8988T (cell line): ENCODE results near the gene RAC2.

Source experiments
- DNase-seq: peaks from one replicate; pipeline ENCODE4 v3.0.0; 2011

The RAC2 gene

DNA sequence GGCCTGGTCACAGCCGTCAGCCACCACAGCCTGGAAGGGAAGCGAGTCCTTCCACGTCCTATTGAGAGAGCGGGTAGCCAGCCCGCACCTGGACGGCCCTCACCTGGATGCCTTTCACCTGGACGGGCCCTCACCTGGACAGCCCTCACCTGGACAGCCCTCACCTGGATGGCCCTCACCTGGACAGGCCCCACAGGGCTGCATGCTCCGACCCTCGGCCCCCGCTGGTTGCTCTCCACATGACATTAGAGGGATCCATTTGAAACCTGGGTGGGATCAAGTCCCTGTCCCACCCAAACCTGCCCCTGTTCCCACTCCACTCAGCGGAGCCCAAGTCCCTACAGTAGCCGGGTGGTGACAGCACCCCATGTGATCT is 59.7 kb downstream of the RAC2 start:
- DNase-seq: no peak

GRCh38 chr22:37183432-37184379 is 60.4 kb downstream of the RAC2 start:
- DNase-seq: no peak

DNA sequence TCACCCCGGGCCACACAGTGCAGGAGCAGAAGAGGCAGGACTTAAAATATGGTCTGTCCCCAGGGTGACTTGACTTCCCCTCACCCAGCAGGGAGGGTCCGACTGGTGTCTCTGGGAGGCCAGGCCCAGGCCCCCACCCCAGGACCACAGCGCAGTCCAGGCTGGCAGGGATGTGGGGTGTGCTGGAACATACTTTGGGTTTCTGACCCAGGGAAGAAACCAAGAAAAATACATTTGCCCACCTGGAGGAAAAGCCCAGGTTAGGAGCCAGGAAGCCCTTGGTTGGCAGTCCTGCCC is 61.2 kb downstream of the RAC2 start:
- no peak for DNase-seq

DNA sequence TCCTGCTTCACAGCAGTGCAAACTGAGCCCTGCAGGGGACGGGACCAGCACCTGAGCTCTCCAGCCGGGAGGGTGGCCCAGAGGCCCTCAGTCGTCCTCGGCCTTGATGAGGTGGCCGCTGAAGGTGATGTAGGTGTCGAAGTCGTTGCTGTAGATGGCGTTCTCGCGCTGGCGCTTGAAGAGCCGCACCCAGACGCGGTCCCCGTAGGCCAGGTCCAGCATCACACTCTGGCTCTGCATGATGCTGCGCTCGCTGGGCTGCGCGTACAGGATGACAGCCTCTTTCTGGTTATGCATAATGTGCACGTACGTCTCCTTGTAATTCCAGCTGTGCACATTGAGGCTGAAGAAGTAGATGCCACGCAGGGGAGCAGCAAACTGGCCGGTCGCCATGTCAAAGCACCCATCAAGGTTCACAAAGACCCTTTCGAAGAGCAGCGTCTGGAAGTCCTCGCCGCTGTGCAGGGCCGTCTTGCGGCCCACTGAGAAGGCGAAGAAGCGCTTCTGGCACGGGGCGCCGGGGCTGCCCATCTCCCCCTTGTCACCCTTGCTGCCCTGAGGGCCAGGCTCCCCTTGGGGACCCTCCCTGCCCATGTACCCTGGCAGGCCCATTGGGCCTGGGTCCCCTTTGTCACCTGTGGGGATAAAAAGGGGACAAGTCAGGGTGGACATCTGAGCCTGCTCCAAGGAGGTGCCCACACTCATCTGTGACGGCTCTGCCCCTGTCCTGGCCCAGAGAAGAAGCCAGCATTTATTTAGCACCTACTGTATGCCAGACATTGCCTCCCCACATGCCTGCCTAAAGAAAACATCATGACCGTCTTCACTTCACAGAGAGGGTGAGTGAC is 61.7 kb downstream of the RAC2 start:
- no peak for DNase-seq

DNA sequence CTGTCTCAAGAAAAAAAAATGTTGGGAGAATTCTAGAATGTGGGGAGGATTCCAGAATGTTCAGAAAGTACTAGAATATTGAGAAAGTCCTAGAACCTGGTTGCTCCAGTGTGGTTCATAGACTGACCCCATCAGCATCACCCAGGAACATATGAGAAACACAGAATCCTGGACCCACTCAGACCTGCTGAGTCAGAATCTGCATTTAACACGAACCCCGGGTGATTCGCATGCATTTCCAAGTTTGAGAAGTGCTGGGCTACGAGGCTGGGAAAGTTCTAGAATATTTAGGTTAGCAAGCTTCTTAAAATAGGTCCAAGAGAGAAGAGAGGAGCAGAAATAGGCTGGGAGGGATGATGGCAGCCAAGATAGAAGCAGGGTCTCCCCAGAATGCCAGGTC is 62.4 kb downstream of the RAC2 start:
- DNase-seq: no peak

GRCh38 chr22:37180531-37181231 is 63.4 kb downstream of the RAC2 start:
- no peak for DNase-seq

DNA sequence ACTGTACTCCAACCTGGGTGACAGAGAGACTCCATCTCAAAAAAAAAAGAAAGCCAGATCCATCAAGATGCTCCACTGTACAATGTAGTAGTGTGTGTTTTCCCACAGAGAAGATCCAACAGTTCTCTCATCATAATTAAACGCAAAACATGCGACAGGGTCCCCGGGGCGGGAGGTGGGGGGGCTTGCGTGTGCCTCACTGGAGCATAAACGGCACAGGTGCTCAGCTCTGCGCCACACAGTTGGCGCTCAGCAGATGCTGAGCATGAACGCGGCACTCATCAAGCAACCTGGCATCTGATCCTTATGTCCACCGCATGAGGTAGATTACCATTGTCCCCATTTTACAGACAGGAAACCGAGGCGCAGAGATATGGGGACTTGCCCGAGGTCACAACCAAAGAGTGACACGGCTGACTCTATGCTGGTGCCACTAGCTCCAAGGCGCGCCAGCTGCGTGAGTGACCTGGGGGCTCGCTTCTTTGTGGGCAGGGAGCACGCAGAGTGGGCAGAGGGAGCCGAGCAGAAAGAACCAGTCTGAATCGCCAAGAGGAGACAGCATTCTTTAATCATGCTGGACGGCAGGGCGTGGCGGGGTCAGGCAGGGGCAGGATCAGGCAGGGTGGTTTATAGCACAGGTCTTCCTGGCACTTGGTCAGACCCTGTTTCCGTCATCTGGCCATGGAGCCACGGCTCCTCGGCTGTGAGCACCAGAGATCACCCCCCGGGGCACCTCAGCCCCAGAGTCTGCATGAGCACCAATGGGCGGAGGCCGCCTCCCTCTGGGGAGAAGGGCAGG is 64.2 kb downstream of the RAC2 start:
- DNase-seq: no peak

DNA sequence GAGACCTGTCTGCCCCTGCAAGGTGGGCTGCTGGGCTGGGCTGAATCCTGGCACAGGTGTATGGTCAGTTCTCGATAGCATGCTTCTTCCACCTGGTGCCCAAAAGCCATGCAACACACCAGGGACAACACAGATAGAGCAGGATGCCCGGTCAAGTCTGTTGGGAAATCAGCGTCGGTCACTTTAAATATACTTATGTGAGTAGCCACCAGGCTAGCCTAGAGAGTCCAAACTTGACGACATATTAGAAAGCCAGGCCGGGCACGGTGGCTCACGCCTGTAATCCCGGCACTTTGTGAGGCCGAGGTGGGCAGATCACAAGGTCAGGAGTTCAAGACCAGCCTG is 65.0 kb downstream of the RAC2 start:
- no peak for DNase-seq

GRCh38 chr22:37178350-37179125 is 65.5 kb downstream of the RAC2 start:
- DNase-seq: no peak

DNA sequence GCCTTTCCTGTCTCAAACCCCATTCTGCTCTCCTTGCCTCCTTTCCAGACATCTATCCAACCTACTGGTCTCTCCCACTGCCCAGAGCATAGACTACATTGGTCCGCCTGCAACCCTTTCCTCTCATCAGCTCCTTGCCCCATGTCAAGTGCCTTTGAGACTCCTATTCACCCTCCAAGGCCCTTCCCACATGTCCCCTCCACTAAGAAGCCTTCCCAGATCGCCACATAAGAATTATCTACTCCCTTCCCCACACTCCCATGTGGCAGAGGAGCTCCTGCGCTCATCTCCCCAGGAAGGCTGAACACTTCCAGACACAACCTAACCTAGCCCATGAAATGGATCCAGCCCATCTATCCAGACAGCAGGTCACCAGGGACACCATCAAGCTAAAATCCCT is 66.3 kb downstream of the RAC2 start:
- no peak for DNase-seq

DNA sequence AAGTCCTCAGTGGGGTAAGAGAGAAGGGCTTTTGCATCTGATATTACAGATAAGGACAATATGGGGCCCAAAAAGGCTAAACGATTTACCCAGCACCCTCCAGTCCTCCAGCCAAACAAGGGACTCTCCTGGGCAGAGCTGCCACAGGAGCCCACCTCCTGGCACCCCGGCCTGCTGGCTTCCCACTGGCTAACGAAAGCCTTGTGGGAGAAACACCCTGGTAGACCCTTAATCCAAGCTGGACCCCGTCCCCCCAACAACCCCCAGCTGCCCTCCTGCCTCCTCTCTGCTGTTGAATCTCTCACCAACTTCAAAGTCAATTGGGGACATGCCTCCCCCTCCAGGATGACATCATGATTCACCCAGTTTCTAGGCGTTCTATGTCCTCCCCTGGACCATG is 66.8 kb downstream of the RAC2 start:
- no peak for DNase-seq

- DNase-seq: no peak
Measured at GRCh38 chr22:37176464-37177061, 67.5 kb downstream of the RAC2 start.

DNA sequence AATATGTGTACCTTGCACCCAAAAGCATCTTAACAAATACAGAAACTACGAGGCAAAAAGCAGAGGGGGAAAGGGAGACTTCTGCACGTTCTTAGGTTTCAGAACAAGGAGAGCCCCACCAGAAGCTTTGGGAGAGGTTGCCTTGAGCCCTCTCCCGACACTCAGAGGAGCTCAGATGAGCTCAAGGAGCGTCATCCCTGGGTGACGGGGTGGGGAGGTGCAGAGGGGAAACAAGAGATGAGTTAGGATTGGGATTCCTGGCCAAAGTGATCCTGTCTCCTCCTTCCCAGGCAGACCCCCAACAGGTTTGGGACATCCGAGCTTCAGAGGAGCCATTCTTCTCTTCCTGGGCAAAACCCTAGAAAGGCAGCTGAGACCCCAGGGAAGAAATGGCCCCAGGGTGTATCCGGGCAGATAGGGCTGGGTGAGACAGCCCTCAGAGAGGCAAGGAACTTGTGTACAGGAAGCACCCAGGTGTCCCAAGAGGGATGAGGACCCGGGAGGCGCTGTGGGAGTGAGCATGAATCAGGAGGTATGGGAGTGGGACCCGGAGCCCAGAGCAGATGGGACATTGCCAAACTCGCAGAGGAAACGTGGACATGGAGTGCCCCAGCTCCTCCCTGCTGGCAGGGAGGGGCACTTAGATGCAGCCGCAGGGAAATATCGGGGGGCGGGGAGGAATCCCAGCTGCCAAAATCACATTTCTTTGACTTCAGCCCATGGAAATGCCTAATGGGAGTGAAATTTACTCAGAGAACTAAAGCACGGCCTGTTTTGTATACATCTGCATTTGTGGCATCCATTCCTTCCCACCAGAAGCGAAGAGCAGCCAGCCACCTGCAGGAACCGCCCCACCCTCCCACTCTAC is 68.4 kb downstream of the RAC2 start:
- no peak for DNase-seq
